B cell (primary cell): ENCODE data around the gene DIPK1B. TPM values are rescaled to one million over a fixed set of nuclear protein-coding genes. Genes with fewer than 3 reads are reported as not detected.

Experiments used
- ATAC-seq: fragments of 200-7000 bp; cut with Tn5 transposase; one replicate; pipeline ENCODE4 v1.10.0; 2021; ENCODE audit warnings: low read depth, mild to moderate bottlenecking, moderate number of reproducible peaks, moderate library complexity
- CTCF ChIA-PET: fragments of 350-600 bp; sonication (Branson Sonifier 250); formaldehyde crosslinking; loops from one replicate; lab custom pipeline; 2021; ENCODE audit warnings: antibody characterized with exemption, inconsistent platforms; lab: Charles Lee
- POLR2A ChIA-PET: fragments of 350-600 bp; sonication (Branson Sonifier 250); formaldehyde crosslinking; loops from one replicate; lab custom pipeline; 2021; ENCODE audit warnings: antibody characterized with exemption; lab: Charles Lee
- DNase-seq: peaks from one replicate; pipeline ENCODE4 v3.0.0; 2013
- H2AFZ ChIP-seq: 2 replicates; pipeline ENCODE4 v1.6.1; 2012; ENCODE audit warnings: mild to moderate bottlenecking, low read depth, low read length; ENCODE audit not compliant: insufficient read depth, poor library complexity, severe bottlenecking
- H3K27ac ChIP-seq, 2 donors: 1 replicate in 1 of 2; 2 replicates in 1 of 2; pipeline ENCODE4 v1.5.1; 2012 to 2013; ENCODE audit warnings: low read length in 2 of 2, mild to moderate bottlenecking in 2 of 2, moderate library complexity in 1 of 2
- H3K27me3 ChIP-seq, 4 experiments: fragments of 200-600 bp in 1 of 4; sonication (generic) in 1 of 4; replicated peaks in 1 of 4; 1 replicate in 2 of 4; 2 replicates in 2 of 4; pipeline versions ENCODE4 v1.6.1 to v1.7.0; 2013 to 2016; ENCODE audit warnings: low read length in 3 of 4, mild to moderate bottlenecking in 2 of 4, mixed read lengths in 1 of 4, moderate library complexity in 1 of 4; ENCODE audit not compliant: insufficient read depth in 4 of 4, control insufficient read depth in 3 of 4; ENCODE audit errors: control extremely low read depth in 1 of 4
- H3K36me3 ChIP-seq, 2 experiments: replicated peaks in 1 of 2; 1 replicate in 1 of 2; 2 replicates in 1 of 2; pipeline versions ENCODE4 v1.6.1 to v1.7.1; 2013; ENCODE audit warnings: low read length in 1 of 2; ENCODE audit not compliant: insufficient read depth in 2 of 2, control insufficient read depth in 1 of 2; ENCODE audit errors: control extremely low read depth in 1 of 2, extremely low read depth in 1 of 2
- H3K4me1 ChIP-seq, 2 donors: fragments of 200-600 bp in 1 of 2; sonication (generic) in 1 of 2; 1 replicate in 1 of 2; 2 replicates in 1 of 2; pipeline versions ENCODE4 v1.5.1 to v1.6.1; 2013 to 2017; ENCODE audit warnings: low read length in 2 of 2; ENCODE audit not compliant: control insufficient read depth in 2 of 2, insufficient read depth in 2 of 2
- H3K4me2 ChIP-seq: replicated peaks from 2 replicates; pipeline ENCODE3; 2012; ENCODE audit warnings: mild to moderate bottlenecking, low read depth, low read length; ENCODE audit not compliant: poor library complexity, severe bottlenecking
- H3K4me3 ChIP-seq, 5 experiments: fragments of 200-600 bp in 1 of 5; sonication (generic) in 1 of 5; 1 replicate in 3 of 5; 2 replicates in 2 of 5; pipeline versions ENCODE4 v1.5.1 to v1.7.0; 2011 to 2016; ENCODE audit warnings: low read length in 4 of 5, mild to moderate bottlenecking in 4 of 5, low read depth in 2 of 5, control low read depth in 1 of 5, moderate library complexity in 1 of 5; ENCODE audit not compliant: insufficient read depth in 1 of 5; ENCODE audit errors: control extremely low read depth in 1 of 5, extremely low read depth in 1 of 5
- H3K79me2 ChIP-seq: fragments of 200-600 bp; sonication (generic); one replicate; pipeline ENCODE4 v1.6.0; 2016; ENCODE audit warnings: low read length; ENCODE audit not compliant: control insufficient read depth, insufficient read depth
- H3K9ac ChIP-seq: fragments of 200-600 bp; sonication (generic); 2 replicates; pipeline ENCODE4 v1.6.1; 2017; ENCODE audit warnings: mild to moderate bottlenecking, low read length, moderate library complexity
- H3K9me3 ChIP-seq, 3 donors: one replicate each; pipeline versions ENCODE4 v1.6.1 to v1.7.1; 2013; ENCODE audit warnings: low read length in 2 of 3; ENCODE audit not compliant: control insufficient read depth in 2 of 3, insufficient read depth in 1 of 3; ENCODE audit errors: control extremely low read depth in 1 of 3
- H4K20me1 ChIP-seq: 2 replicates; pipeline ENCODE4 v1.6.0; 2012; ENCODE audit warnings: mild to moderate bottlenecking, low read length; ENCODE audit not compliant: insufficient read depth, control insufficient read depth, poor library complexity, severe bottlenecking
- H3K27ac Mint-ChIP-seq: one replicate; pipeline ENCODE4 v1.8.0; 2021; ENCODE audit warnings: mixed read lengths
- H3K27me3 Mint-ChIP-seq: one replicate; pipeline ENCODE4 v1.8.0; 2021; ENCODE audit warnings: mixed read lengths
- H3K4me1 Mint-ChIP-seq: one replicate; pipeline ENCODE4 v1.8.0; 2021; ENCODE audit warnings: mixed read lengths
- H3K4me3 Mint-ChIP-seq: one replicate; pipeline ENCODE4 v1.8.0; 2021; ENCODE audit warnings: mixed read lengths
- H3K9me3 Mint-ChIP-seq: one replicate; pipeline ENCODE4 v1.8.0; 2022; ENCODE audit warnings: mixed read lengths; ENCODE audit not compliant: insufficient read depth
- EZH2 ChIP-seq: IDR thresholded peaks from 2 replicates; pipeline ENCODE4 v1.6.1; 2012; ENCODE audit warnings: borderline replicate concordance, low read depth, mild to moderate bottlenecking, moderate library complexity, low read length; ENCODE audit not compliant: insufficient read depth, poor library complexity, severe bottlenecking
- WGBS: methylation state at CpG from one replicate; pipeline ENCODE4 v1.1.5; 2013; ENCODE audit warnings: missing lambda C conversion rate; ENCODE audit not compliant: insufficient coverage; 5-methylcytosine and 5-hydroxymethylcytosine counted together
- intact Hi-C: fragments of 100-400 bp; cut with micrococcal nuclease; formaldehyde crosslinking; loops from one replicate; pipeline ENCODE4 v1.10.0; 2022
- polyA plus RNA-seq: library from polyadenylated mRNA; depleted of rRNA; stranded (reverse); fragments of >200 nt; gene quantifications from 2 replicates; pipeline ENCODE4 v1.2.3, GENCODE V29; 2012
- total RNA-seq, 2 donors: library from RNA; stranded (reverse); fragments of 120-200 nt in 1 of 2; gene quantifications; 1 replicate in 1 of 2; 2 replicates in 1 of 2; pipeline versions ENCODE4 v1.2.3 to v1.2.4, GENCODE V29; 2013 to 2022
- TF ChIP-seq, protein P1 (sequence below): fragments of 200-600 bp; IDR thresholded peaks from one replicate; pipeline ENCODE4 v1.8.0; 2022; ENCODE audit warnings: antibody characterized with exemption, mild to moderate bottlenecking

DIPK1B gene
- total and polyA plus RNA-seq, 2 donors (not counting 1 experiment from before 2014, with no cell fraction given), result 9.6 TPM

DNA sequence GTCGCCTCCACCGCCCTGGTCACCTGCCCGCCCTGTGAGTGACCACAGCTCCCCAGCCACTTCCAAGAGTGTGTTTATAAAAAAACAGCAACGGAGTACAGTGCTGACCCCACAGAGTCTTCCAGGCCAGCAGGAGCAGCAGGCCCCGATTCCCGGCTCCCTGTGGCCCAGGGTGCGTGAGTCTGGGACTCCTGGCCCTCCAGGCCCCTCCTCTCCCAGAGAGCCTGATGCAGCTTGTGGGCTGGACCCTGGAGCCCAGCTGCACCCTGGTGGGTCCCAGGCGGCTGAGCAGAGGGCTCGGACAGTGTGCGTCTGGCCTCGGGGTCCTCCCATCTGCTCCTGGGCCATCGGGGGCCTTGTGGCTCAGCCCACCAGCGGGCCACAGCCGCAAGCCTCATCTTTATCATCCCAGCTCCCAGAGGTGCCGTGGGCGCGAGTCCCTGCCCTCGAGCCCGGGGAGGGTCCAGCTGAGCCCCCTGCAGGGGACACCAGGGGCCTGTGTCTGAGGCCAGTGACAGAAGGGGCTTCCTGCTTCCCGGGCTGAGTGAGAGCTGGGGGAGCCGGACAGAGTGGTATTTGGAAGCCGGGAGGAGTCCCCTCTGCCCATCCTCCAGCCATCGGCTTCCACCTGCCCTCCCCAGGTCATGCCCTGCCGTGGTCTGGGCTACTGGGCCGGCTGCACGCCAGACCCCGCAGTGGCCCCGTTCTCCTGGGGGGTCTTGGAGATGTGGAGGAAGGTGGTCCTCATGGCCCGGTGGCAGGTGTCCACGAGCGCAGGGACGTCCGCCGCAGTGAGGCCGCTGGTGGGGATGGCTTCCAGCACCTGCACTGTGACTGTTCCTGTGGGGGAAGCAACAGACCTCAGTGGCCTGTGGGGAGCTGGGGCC, 39.0 kb upstream of the DIPK1B start:
- DNase-seq (no peak), ATAC-seq (no peak)
- intact Hi-C loops, result no loop called here
- Mint-ChIP-seq H3K27ac (no peak overlapping the region), H3K9me3 (no peaks in the 10 kb centered on the region), H3K4me1 (peaks cover 3% of the 10 kb centered on the region), H3K27me3 (peaks cover 5% of the 10 kb centered on the region), H3K4me3 (no peak overlapping the region)
- no peak overlapping the region for H3K27ac ChIP-seq
- TF ChIP-seq, protein P1, sequence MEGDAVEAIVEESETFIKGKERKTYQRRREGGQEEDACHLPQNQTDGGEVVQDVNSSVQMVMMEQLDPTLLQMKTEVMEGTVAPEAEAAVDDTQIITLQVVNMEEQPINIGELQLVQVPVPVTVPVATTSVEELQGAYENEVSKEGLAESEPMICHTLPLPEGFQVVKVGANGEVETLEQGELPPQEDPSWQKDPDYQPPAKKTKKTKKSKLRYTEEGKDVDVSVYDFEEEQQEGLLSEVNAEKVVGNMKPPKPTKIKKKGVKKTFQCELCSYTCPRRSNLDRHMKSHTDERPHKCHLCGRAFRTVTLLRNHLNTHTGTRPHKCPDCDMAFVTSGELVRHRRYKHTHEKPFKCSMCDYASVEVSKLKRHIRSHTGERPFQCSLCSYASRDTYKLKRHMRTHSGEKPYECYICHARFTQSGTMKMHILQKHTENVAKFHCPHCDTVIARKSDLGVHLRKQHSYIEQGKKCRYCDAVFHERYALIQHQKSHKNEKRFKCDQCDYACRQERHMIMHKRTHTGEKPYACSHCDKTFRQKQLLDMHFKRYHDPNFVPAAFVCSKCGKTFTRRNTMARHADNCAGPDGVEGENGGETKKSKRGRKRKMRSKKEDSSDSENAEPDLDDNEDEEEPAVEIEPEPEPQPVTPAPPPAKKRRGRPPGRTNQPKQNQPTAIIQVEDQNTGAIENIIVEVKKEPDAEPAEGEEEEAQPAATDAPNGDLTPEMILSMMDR, result no peak
- TF ChIP-seq EZH2, result no peak
- H3K27me3 ChIP-seq, result peaks cover 0 to 6% (median 0%) of the 10 kb centered on the region in 4 experiments
- no peak overlapping the region for H3K9ac ChIP-seq
- WGBS, result 73% methylated on average over 31 of the region's 35 CpGs
- H3K36me3 ChIP-seq, result peaks cover 0 to 12% of the 10 kb centered on the region in 2 experiments
- no peak overlapping the region for H3K4me3 ChIP-seq
- ChIA-PET CTCF (interaction anchor here (0.9 to 2.9 kb wide), 5 partner anchors 8 to 54 kb away, joined by 3 to 17 read pairs (median 5); no protein-coding TSS in a partner anchor), POLR2A (interaction anchor here (0.6 kb wide), 2 partner anchors 28 to 131 kb away, joined by 4 to 12 read pairs; no protein-coding TSS in a partner anchor)
- H3K4me1 ChIP-seq, result peaks cover 0 to 5% of the 10 kb centered on the region in 2 donors
- no peak overlapping the region for H2AFZ ChIP-seq
- no peaks in the 10 kb centered on the region for H3K9me3 ChIP-seq
- H4K20me1 ChIP-seq, result peaks cover 22% of the 10 kb centered on the region
- no peak overlapping the region for H3K4me2 ChIP-seq
- no peaks in the 10 kb centered on the region for H3K79me2 ChIP-seq
